Astrocyte of the hippocampus (primary cell): ENCODE measurements around the gene SMOC2.
"Not testable (repeated sequence)": the region's sequence is repeated elsewhere in the genome, so short reads cannot be mapped to it uniquely, and the experiment has no call there.

Experiments used
- DNase-seq: peaks from one replicate; pipeline ENCODE4 v3.0.0; 2011; ENCODE audit warnings: low read depth, low spot score

The SMOC2 gene

DNA sequence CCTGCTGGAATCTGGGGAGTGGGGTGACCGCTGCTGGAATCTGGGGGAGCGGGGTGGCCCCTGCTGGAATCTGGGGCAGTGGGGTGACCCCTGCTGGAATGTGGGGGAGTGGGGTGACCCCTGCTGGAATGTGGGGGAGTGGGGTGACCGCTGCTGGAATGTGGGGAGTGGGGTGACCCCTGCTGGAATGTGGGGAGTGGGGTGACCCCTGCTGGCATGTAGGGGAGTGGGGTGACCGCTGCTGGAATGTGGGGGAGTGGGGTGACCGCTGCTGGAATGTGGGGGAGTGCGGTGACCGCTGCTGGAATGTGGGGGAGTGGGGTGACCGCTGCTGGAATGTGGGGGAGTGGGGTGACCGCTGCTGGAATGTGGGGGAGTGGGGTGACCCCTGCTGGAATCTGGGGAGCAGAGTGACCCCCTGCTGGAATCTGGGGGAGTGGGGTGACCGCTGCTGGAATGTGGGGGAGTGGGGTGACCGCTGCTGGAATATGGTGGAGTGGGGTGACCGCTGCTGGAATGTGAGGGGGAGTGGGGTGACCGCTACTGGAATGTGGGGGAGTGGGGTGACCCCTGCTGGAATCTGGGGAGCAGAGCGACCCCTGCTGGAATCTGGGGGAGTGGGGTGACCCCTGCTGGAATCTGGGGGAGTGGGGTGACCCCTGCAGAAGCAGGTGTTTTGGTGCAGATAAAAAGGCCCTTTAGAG lies 97.4 kb downstream of the SMOC2 start:
- DNase-seq: not testable (repeated sequence)

DNA sequence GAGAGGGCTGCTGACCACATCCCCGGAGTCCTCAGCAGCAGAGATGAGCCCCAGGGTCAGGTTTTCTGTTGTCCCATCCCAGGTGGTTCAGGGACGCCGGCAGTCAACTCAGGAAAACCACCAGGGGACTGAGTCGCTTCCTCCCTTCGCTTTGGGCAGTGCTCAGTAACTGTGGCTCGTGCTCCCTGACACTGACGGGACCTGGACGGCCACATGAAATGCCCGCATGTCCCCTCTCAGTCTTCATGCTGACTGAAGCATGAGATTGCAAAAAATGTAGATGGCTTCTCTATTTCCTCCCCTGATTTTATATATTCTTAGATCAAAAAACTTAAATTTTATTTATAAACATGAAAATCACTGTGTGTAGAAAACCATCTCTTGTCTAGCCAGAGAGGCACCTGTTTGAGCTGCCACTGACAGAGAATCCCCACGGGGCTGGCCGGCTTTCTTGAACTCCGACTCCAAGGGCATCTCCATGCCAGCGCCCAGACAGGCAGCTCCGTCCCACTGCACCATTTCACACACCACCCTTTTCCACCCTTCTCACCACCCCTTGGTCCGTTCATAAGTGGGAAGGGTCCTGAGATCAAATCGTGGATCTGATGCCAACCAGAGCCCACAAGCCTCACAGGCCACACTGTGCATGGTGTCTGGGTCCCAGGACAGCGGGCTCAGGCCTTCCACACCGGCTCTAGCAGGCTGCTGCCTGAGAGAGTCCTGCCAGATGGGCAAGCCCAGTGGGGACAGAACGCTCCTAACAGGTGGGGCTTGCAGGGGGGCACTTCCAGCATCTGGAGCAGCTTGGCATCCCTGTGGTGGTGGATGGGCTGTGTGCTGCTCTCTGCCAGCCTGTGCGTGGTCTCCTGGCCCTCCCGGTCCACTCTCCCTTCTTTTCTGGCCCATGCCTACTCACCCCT lies 98.2 kb downstream of the SMOC2 start:
- DNase-seq: no peak

DNA sequence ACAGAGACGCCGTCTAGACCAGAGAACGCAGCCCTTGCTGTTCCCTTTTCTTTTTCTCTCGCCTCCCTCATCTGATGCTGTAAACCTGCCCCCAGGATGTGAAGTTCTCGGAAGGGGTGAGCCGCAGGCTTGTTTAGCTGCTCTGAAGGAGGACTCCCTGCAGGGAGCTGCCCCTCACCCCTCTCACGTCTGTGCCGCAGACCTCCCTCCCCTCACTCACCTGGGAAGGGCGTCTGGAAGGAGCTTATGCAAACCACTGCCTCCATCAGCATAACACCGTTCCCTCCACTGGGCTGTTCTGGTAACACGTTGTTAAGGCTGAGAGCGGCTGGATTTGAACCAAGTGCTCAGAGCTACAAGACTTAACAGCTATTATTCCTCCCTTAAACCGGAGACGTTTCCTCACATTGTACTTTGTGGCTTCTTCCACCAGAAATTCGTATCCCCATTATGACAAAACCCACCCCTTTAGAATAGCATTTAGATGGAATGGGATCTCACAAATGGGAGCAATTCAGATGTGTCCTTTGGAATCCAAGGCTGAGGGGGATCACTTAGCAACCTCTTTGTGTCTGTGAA lies 99.8 kb downstream of the SMOC2 start:
- DNase-seq: no peak

DNA sequence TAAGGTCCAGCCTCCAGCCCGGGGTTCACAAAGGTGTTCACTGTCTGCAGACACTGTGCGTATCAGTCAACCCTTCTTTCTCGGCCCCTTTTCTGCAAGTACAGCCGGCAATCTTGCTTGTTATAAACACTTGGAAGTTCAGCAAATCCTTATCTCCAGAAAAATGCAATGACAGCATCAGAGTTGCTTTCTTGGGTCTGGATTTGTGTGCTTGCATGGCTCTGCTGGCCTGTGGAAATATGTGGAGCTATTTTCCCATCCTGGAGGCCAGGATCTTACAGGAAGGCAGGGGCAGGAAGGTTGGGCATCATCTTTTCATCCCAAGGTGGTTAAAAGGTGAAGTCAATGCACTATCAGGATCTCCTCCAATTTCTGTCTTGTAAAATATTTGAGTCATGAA lies 100.3 kb downstream of the SMOC2 start:
- no peak for DNase-seq

DNA sequence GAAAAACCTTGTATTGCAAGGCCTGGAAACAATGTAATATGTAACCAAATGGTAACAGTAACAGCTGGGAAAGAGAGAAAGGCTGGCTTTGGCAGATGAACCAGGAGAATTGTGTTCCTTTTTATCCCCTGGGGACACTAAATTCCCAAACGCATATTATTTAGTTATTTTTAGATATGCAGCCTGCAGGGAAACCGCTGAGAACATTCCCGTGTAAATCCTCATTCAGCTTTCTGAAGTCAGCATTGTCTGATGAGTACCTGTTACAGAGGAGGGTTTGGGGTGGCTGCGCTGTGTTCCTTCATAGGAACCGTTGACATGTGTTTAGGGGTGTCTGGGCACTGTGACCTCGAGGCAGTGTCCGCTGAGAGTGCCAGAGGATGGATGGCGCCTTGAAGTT lies 101.3 kb downstream of the SMOC2 start:
- DNase-seq: no peak

DNA sequence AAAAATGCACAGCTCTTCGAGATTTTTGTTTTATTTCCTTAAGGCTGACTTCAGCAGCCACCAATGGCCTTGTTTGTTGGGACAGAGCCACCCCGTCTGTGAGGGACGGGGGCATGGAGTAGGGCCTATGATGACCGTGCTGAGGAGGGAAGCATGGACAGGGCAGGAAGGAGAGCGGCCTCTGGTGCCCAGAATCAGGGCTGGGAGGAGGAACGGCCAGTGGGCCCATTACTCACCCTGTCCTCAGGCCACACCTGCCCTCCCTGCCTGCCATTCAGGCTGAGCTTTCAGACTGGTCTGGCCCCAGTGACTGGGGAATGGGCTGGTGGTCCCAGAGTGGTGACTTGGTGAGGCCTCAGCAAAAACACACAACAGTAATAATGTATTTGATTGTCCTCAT lies 104.4 kb downstream of the SMOC2 start:
- no peak for DNase-seq

DNA sequence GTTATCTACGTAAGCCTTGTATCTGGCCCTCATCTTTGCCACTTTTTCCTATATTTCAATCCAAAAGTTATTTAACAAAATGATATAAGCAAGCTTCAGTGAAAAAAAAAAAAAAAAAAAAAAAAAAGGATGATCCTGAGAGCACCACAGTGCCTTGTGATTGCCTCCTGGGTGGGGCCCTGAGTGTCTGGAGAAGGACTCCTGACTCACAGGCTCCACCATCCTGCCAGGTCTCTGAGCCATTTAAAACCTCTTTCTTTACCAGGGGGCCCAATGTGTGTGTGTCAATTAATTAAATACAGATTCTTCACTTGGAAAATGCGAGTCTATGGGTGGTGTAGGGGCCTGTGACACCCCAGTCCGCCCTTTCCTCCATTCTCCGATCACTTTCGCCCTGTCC lies 105.2 kb downstream of the SMOC2 start:
- no peak for DNase-seq

DNA sequence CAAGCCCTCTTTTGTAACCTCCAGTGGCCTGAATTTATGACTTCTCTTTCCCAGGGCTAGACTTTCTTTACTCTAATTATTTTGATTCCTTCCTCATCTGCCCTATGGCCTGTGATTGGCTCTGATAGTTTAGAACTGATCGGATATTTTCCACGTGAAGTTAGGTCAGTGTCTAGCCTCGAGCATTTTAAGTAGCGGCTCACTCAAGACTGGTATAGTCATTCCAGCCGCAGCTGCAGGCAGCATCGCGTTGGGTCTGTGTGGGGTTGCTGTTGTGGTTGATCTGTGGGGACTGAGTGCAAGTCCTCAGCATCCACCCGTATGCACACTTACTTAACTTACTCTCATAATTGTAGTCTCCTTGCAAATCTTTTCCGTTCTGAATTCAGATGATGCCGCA lies 105.7 kb downstream of the SMOC2 start:
- DNase-seq: no peak

DNA sequence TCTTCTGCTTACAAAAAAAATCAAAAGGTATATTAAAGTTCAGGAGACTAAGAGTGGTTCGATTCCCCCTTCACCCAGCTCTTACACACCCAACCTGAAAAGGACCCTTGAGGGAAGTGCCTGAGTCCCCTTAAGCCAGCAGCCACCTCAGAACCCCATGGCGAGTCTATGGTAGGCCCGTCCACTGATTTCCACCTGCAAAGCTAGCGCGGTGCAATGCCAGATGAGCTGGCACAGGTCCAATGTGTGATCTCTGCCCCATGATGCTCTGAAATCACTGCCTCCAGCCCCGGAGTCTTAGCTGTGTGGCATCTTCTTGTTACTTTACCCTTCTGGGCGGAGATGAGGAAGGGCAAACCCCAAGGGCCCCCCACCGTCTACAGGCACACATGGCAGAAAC lies 109.3 kb downstream of the SMOC2 start:
- no peak for DNase-seq

DNA sequence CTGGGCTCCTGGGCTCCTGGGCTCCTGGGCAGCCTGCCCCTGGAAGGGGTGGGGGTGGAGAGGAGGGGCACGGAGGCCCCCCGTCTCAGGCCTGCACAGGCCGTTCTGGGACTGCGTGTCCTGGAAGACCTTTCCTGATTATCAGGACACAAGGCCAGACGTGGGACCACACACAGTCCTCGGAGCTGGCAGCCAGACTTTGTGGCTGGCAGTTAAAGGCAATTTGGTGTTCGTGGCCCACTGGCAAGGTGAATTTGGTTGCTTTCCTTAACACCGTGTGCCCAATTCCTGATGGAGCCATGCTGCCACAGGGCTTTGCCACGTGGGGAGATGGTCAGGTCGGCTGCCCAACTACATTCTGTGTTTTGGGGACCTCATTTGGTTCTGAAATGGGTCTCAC lies 113.5 kb downstream of the SMOC2 start:
- no peak for DNase-seq

DNA sequence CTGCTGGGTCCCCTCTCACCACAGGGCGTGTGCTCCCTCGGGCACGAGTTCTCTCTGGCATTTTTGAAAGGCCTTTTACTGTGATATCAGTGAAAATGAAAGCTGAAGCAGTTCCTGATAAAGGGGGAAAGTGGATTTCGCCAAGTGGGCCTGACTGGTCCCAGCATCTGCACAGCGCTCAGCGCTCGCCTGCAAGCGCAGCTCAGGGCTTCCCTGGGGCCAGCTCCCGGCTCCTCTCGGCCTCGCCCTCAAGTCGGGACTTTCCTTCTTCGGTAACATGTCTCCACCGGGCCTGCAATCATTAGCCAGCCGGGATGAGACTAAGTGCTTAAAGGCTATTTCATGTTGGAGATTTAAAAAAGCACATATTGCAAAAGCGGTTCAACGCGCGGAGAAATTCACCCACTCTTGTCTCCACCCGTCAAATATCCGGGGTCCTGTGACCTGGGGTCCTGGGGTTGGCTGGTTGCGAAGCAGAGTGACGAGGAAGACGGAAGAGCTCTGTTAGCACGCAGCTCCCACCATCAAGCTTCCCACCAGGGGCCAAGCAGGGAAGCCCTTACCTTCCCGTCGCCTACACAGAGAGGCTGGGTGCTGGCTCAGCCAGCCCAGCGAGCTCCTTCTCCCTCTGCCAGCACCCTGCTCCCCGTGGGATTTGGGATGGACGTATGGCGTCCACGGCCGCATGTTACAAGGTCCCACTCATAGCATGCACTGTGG lies 114.1 kb downstream of the SMOC2 start:
- no peak for DNase-seq

DNA sequence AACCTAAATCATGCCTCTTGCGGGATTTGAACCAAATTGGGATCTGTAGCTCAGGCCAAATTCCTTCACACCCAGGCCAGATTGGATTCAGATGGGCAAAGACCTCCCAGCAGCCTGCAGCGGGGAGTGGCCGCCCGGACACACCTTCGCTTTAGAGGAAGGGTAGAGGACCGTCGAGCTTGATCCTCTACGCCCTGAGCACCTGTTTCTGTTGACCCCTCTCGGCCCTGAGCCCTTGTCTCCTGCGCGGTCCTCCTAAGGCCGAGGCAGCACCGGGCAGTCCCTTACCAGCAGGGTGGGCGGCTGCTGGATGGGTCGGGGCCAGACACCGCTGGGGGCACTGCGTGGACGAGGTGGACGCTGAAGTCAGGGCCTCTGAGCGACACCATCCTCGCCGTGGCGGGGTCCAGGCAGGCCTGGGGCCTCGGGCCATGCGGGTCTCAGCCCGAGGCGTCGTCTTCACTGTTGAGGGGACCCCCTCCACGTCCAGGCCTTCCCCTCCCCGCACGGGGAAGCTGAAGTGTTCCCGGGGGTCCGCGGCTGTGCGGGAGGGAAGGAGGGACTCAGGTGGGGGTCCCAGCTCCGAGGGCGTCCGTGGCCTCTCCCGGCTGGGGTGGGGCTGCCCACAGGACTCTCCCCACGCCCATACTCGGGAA lies 114.8 kb downstream of the SMOC2 start:
- no peak for DNase-seq

DNA sequence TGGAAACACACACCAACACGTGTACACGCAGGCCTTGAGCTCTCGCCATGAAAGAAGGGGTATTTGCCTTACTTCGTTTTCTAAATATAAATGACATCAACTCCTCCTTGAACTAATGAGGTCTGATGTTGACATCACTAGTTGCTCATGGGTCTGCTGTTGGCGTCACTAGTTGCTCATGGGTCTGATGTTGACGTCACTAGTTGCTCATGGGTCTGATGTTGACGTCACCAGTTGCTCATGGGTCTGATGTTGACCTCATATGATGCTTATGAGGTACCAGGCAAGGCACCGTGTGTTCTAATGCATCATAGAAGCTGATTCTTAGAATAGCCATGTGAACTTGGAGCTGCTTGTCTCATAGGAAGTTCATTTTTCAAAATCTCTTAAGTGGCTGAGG lies 116.5 kb downstream of the SMOC2 start:
- DNase-seq: no peak

DNA sequence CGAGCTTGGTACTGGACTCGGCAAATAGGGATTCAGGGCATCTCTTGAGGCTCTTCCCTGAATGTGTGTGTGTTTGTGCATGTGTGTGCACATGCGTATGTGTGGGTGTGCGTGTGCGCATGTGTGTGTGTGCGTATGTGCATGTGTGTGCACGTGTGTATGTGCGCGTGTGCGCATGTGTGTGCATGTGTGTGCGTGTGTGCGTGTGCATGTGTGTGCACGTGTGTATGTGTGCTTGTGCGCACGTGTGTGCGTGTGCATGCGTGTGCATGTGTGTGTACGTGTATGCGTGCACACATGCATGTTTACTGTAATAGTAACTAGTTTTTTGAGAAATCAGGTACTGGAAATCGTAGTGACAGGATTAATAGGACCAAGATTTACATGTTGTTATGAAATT lies 117.7 kb downstream of the SMOC2 start:
- no peak for DNase-seq

DNA sequence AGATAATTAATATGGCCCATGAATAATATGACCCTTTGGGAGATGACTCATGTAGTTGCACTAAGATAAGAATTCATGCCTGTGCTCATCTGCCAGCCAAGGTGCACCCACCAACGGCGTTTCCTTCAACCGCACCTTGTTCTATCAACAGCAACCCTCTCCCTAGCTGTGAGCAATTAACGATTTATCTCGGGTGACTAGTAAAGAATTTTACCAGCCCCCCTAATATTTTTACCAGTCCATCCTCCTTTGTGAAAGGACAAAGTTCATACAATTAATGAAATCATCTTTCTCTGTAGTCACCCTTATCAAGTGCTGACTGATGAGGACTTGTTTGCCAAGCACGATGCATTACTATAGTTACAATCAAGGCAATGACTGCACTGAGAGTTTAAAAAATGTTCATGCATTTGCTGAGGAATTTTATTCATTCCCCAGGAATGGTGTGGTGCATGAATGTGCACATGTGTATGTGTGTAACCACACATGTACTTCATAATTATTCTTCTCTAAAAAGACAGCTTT lies 118.7 kb downstream of the SMOC2 start:
- no peak for DNase-seq

DNA sequence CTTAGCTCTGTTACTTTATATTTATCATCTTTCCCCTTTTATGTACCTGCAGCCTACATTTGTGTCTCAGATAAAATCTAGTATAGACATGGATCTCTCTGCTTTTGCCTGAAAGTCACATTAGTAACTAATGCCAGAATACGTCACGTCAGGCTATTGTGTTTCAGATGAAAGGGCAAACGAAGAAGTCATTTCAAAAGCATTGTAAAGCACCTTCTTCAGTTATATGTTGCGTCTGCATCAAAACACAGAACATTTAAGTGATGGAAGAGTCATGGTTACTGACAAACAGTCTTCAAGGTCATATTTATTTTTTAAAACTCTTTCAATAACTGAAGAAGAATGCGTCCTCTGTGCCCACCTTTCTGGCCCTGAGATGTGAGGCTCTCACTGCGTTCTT lies 119.1 kb downstream of the SMOC2 start:
- no peak for DNase-seq

GRCh38 chr6:168562576-168563151 lies 121.7 kb downstream of the SMOC2 start:
- DNase-seq: no peak

GRCh38 chr6:168563656-168564055 lies 122.7 kb downstream of the SMOC2 start:
- no peak for DNase-seq

DNA sequence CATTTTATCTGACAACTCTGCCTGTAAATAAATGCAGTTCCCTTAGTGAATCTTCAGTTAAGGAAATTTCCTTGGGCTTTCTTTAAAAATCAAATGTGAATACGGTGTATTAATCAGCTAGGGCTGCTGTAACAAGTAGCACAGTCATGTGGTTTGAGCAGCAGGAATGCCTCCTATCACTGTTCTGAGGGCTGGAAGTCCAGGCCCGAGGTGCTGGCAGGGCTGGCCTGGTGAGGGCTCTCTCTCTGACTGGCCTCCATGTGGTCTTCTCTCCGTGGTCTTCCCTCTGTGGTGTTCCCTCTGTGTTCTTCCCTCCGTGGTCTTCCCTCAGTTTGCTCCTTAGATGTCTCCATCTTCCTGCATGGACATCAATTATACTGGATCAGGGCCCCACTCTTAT lies 124.1 kb downstream of the SMOC2 start:
- no peak for DNase-seq

DNA sequence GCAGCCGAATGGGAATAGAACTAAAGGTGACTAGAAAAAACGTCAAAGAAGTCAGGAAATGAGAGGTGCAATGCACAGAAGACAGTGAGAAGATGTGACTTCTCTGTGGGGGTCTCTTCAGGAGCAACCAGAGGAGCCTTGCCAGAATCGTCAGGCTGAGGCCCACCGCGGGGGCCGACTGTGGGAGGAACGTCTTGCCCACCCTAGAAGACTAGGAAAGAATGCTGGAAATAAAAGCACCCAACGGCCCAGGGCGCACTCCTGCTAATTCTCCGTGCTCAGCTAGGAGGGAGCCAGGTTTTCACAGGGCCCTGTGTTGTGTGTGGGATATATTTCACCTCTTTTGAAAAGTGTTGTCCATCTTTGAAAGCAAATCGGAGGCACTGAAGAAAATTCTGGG lies 129.2 kb downstream of the SMOC2 start:
- DNase-seq: no peak

GRCh38 chr6:168571268-168571667 lies 130.3 kb downstream of the SMOC2 start:
- no peak for DNase-seq
